K562 (cell line): Measurements from ENCODE around the gene OR51V1. TPM values are rescaled to one million over a fixed set of nuclear protein-coding genes. Genes with fewer than 3 reads are reported as not detected.

ENCODE experiments used
- BCL6 ChIP-seq: fragments of 250-450 bp; sonication (Bioruptor Pico); IDR thresholded peaks from 2 replicates; pipeline ENCODE4 v1.4.0; 2020
- BRD4 ChIP-seq: fragments of 200-600 bp; sonication (generic); IDR thresholded peaks from 2 replicates; pipeline ENCODE4 v1.6.1; 2017; ENCODE audit warnings: inconsistent platforms
- CHD4 ChIP-seq: fragments of 200-600 bp; sonication (generic); IDR thresholded peaks from 3 replicates; pipeline ENCODE4 v1.6.1; 2012; ENCODE audit warnings: low read depth, mild to moderate bottlenecking, mixed read lengths, low read length, inconsistent platforms; ENCODE audit not compliant: insufficient read depth, insufficient replicate concordance, poor library complexity, severe bottlenecking
- GATA2 ChIP-seq: sonication (generic); formaldehyde crosslinking; IDR thresholded peaks from 2 replicates; pipeline ENCODE4 v1.4.0; 2020; ENCODE audit warnings: mild to moderate bottlenecking, missing genetic modification reagents
- GATAD2A ChIP-seq: fragments of 450-650 bp; IDR thresholded peaks from 2 replicates; pipeline ENCODE4 v1.6.1; 2017
- HES1 ChIP-seq: fragments of 450-650 bp; IDR thresholded peaks from 2 replicates; pipeline ENCODE4 v1.6.1; 2016; ENCODE audit warnings: low read depth, mild to moderate bottlenecking, moderate library complexity
- HMGN3 ChIP-seq: IDR thresholded peaks from 2 replicates; pipeline ENCODE4 v1.6.1; 2011; ENCODE audit warnings: borderline replicate concordance, low read depth, mild to moderate bottlenecking, mixed read lengths, low read length; ENCODE audit not compliant: insufficient read length; ENCODE audit errors: extremely low read depth
- NKRF ChIP-seq: fragments of 450-650 bp; IDR thresholded peaks from 2 replicates; pipeline ENCODE4 v1.6.1; 2016; ENCODE audit warnings: borderline replicate concordance
- NR2C2 ChIP-seq, 2 experiments: fragments of 200-800 bp in 1 of 2; sonication (Bioruptor generic) in 1 of 2; sonication (generic) in 1 of 2; formaldehyde crosslinking in 1 of 2; IDR thresholded peaks; 2 replicates each; pipeline versions ENCODE4 v1.6.1 to v1.8.0; 2016 to 2022; ENCODE audit warnings: mild to moderate bottlenecking in 1 of 2, missing compliant biosample characterization in 1 of 2, missing genetic modification characterization in 1 of 2, missing genetic modification reagents in 1 of 2
- RBM34 ChIP-seq: fragments of 200-400 bp; formaldehyde crosslinking; IDR thresholded peaks from 2 replicates; pipeline ENCODE4 v1.6.1; 2018; ENCODE audit warnings: low read length, borderline replicate concordance; ENCODE audit not compliant: insufficient read depth
- RNF2 ChIP-seq: sonication (generic); IDR thresholded peaks from 2 replicates; pipeline ENCODE4 v1.6.1; 2016
- TAF1 ChIP-seq: IDR thresholded peaks from 2 replicates; pipeline ENCODE4 v1.6.1; 2011; ENCODE audit warnings: mild to moderate bottlenecking, low read length, moderate library complexity; ENCODE audit not compliant: insufficient read depth, control insufficient read depth, severe bottlenecking; ENCODE audit errors: extremely low read depth
- THRAP3 ChIP-seq: fragments of 450-650 bp; IDR thresholded peaks from 2 replicates; pipeline ENCODE4 v1.6.1; 2016; ENCODE audit warnings: mild to moderate bottlenecking, inconsistent platforms, borderline replicate concordance
- ZNF121 ChIP-seq: sonication (generic); formaldehyde crosslinking; conservative IDR thresholded peaks from 2 replicates; pipeline ENCODE4 v1.8.0; 2022; ENCODE audit warnings: missing genetic modification reagents
- ZNF134 ChIP-seq: fragments of 250-450 bp; sonication (Bioruptor Pico); conservative IDR thresholded peaks from 2 replicates; pipeline ENCODE4 v1.4.0; 2020
- ZNF224 ChIP-seq: sonication (generic); formaldehyde crosslinking; IDR thresholded peaks from 2 replicates; pipeline ENCODE4 v1.8.0; 2022; ENCODE audit warnings: mild to moderate bottlenecking, missing genetic modification reagents
- ZNF561 ChIP-seq: fragments of 450-650 bp; formaldehyde crosslinking; conservative IDR thresholded peaks from 2 replicates; pipeline ENCODE4 v1.4.0; 2020; ENCODE audit warnings: mild to moderate bottlenecking, moderate library complexity
- ZNF780A ChIP-seq: fragments of 250-450 bp; sonication (Bioruptor Pico); IDR thresholded peaks from 2 replicates; pipeline ENCODE4 v1.5.0; 2021; ENCODE audit warnings: mild to moderate bottlenecking
- ZNF785 ChIP-seq: fragments of 250-450 bp; sonication (Bioruptor Pico); IDR thresholded peaks from 2 replicates; pipeline ENCODE4 v1.4.0; 2020; ENCODE audit warnings: mild to moderate bottlenecking
- polyA plus RNA-seq, 8 experiments: library from polyadenylated mRNA; depleted of rRNA in 4 of 8; stranded (reverse) in 5 of 8; unstranded in 3 of 8; fragments of >200 nt; fragmentation: Nextera tagmentation in 2 of 8; fragmentation: Illumina TruSeq in 1 of 8; extraction: Ambion mirVana in 2 of 8; extraction: Trizol in 1 of 8; gene quantifications; 2 replicates each; pipeline versions ENCODE4 v1.2.1 to v1.2.3, GENCODE V29; 2011 to 2014; ENCODE audit warnings: inconsistent platforms in 1 of 8, missing spikeins in 1 of 8
- total RNA-seq, 7 experiments: library from RNA; depleted of rRNA in 6 of 7; stranded (reverse); fragments of >200 nt in 6 of 7; fragmentation: Illumina TruSeq in 2 of 7; extraction: Trizol in 2 of 7; gene quantifications; 2 replicates each; pipeline versions ENCODE4 v1.2.1 to v1.2.3, GENCODE V29; 2011 to 2021; ENCODE audit warnings: low replicate concordance in 1 of 7

Gene OR51V1
- total and polyA plus RNA-seq, 9 of the 15 experiments (the other 6 are each of a cell fraction or from before 2014, with no cell fraction given) = not detected

- TF ChIP-seq GATA2 (no peak), HMGN3 (no peak), ZNF785 (CRISPR knock-in tag) (no peak), TAF1 (peak; percentile 19), ZNF121 (CRISPR knock-in tag) (no peak), CHD4 (no peak), ZNF134 (CRISPR knock-in tag) (no peak), RBM34 (no peak), BRD4 (0 out of 2 replicates have a peak, but pooled peaks have one; percentile 30), BCL6 (CRISPR knock-in tag) (peak; percentile 58; the same call in 1 of the 2 replicates), RNF2 (no peak), ZNF780A (CRISPR knock-in tag) (no peak), NKRF (no peak), THRAP3 (peak; percentile 30; the same call in 1 of the 2 replicates), ZNF561 (CRISPR knock-in tag) (no peak), HES1 (no peak), NR2C2 (CRISPR knock-in tag; IDR thresholded peaks at IDR 0.05) (no peak), NR2C2 (tag; IDR thresholded peaks at IDR 0.05) (no peak; the same call in 1 of the 2 replicates), GATAD2A (no peak), ZNF224 (CRISPR knock-in tag) (no peak)
Measured at GRCh38 chr11:5246772-5247471, 46.4 kb upstream of the OR51V1 start (continued).
